ENCODE measurements around the gene HBA1.
A peak's percentile ranks its signal among the peaks of the same experiment; 100 is the strongest.
"Not testable (repeated sequence)": the region's sequence is repeated elsewhere in the genome, so short reads cannot be mapped to it uniquely, and the experiment has no call there.

HBA1 gene

DNA sequence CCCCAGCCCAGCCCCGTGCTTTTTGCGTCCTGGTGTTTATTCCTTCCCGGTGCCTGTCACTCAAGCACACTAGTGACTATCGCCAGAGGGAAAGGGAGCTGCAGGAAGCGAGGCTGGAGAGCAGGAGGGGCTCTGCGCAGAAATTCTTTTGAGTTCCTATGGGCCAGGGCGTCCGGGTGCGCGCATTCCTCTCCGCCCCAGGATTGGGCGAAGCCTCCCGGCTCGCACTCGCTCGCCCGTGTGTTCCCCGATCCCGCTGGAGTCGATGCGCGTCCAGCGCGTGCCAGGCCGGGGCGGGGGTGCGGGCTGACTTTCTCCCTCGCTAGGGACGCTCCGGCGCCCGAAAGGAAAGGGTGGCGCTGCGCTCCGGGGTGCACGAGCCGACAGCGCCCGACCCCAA lies 474 bp upstream of the HBA1 start:
- not testable (repeated sequence) for DNase-seq

DNA sequence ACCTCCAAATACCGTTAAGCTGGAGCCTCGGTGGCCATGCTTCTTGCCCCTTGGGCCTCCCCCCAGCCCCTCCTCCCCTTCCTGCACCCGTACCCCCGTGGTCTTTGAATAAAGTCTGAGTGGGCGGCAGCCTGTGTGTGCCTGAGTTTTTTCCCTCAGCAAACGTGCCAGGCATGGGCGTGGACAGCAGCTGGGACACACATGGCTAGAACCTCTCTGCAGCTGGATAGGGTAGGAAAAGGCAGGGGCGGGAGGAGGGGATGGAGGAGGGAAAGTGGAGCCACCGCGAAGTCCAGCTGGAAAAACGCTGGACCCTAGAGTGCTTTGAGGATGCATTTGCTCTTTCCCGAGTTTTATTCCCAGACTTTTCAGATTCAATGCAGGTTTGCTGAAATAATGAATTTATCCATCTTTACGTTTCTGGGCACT lies 928 bp downstream of the HBA1 start:
- no peak for DNase-seq

DNA sequence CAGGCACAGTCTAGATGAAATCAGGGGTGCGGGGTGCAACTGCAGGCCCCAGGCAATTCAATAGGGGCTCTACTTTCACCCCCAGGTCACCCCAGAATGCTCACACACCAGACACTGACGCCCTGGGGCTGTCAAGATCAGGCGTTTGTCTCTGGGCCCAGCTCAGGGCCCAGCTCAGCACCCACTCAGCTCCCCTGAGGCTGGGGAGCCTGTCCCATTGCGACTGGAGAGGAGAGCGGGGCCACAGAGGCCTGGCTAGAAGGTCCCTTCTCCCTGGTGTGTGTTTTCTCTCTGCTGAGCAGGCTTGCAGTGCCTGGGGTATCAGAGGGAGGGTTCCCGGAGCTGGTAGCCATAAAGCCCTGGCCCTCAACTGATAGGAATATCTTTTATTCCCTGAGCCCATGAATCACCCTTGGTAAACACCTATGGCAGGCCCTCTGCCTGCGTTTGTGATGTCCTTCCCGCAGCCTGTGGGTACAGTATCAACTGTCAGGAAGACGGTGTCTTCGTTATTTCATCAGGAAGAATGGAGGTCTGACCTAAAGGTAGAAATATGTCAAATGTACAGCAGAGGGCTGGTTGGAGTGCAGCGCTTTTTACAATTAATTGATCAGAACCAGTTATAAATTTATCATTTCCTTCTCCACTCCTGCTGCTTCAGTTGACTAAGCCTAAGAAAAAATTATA lies 1.6 kb downstream of the HBA1 start:
- DNase-seq = no peak

DNA sequence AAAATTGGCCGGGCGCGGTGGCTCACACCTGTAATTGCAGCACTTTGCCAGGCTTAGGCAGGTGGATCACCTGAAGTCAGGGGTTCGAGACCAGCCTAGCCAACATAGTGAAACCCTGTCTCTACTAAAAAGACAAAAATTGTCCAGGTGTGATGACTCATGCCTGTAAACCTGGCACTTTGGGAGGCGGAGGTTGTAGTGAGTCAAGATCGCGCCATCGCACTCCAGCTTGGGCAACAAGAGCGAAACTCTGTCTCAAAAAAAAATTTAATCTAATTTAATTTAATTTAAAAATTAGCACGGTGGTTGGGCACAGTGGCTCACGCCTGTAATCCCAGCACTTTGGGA lies 2.2 kb downstream of the HBA1 start:
- DNase-seq = no peak

DNA sequence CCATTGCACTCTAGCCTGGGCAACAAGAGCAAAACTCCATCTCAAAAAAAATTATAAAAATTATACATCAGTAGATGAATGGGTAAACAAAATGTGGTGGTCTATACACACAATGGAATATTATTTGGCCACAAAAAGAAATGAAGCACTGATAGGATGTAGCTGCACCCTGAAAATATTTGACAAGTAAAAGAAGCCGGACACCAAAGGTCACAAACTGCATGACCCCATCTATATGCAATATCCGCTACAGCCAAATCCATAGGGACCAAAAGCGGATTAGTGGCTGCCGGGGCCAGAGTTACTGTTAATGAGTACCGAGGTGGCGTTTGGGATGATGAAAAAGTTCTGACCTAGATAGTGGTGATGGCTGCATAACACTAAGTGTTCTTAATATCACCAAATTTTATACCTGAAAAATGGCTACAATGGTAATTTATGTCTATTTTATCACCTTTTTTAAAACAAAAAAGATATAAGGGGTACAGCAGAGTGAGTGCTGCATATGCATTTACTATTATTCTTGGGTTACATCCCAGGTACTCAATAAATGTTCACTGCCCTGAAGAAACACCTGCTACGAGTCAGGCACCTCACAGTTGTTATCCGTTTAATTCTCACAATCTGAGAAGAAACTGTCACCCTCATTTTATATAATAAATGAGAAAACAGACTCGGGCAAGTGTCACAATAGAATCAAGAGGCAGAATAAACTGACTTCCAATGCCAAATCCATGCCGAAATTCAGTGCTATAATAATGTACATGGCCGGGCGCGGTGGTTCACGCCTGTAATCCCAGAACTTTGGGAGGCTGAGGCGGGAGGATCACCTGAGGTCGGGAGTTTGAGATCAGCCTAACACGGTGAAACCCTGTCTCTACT lies 3.0 kb downstream of the HBA1 start:
- DNase-seq = no peak

DNA sequence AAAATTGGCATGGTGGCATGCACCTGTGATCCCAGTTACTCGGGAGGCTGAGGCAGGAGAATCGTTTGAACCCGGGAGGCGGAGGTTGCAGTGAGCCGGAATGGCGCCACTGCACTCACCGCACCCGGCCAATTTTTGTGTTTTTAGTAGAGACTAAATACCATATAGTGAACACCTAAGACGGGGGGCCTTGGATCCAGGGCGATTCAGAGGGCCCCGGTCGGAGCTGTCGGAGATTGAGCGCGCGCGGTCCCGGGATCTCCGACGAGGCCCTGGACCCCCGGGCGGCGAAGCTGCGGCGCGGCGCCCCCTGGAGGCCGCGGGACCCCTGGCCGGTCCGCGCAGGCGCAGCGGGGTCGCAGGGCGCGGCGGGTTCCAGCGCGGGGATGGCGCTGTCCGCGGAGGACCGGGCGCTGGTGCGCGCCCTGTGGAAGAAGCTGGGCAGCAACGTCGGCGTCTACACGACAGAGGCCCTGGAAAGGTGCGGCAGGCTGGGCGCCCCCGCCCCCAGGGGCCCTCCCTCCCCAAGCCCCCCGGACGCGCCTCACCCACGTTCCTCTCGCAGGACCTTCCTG lies 3.7 kb downstream of the HBA1 start, which contains the start of gene HBQ1:
Gene HBQ1, plus strand, starts transcription at position 359 of the 575 bp plus-strand sequence. Its CDS starts 28 bp downstream, at position 387.
- peak; percentile 86 for DNase-seq

DNA sequence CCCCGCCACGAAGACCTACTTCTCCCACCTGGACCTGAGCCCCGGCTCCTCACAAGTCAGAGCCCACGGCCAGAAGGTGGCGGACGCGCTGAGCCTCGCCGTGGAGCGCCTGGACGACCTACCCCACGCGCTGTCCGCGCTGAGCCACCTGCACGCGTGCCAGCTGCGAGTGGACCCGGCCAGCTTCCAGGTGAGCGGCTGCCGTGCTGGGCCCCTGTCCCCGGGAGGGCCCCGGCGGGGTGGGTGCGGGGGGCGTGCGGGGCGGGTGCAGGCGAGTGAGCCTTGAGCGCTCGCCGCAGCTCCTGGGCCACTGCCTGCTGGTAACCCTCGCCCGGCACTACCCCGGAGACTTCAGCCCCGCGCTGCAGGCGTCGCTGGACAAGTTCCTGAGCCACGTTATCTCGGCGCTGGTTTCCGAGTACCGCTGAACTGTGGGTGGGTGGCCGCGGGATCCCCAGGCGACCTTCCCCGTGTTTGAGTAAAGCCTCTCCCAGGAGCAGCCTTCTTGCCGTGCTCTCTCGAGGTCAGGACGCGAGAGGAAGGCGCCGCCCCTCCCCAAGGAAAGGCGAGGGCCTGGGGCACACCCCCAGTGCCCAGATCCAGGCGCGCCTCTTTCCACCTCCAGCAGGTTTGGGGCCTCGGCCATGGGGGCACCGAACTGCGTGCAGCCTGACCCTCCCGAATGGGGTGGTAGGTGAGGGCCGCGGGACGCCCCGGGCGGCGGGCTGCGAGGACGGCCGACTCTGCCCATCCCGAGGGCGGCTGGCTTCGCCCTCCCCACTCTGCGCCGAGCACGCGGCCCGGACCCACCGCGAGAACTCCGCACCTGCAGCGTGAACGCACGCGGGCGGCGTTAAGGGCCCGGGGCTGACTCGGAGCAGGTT lies 4.4 kb downstream of the HBA1 start:
- DNase-seq = no peak

DNA sequence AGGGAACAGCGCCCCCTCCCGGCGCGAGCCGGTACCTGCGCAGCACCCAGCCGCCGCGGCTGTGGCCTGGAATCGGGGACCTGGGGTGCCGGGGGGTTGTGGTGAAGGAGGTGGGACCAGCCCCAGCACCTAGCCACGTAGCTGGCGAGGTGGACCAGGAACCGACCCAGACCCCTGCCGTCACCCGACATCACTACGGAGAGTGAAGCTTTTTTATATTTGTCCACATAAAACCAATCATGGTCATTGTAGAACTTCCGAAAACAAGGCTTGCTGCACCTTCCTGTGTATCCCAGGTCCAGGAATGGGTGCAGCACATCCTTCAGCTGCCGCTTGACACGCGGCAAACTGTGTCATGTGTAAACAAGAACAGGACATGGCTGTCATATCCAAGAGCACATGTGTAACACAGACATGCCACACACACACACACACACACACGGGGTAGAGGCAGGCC lies 5.1 kb downstream of the HBA1 start:
- DNase-seq = peak; percentile 99

DNA sequence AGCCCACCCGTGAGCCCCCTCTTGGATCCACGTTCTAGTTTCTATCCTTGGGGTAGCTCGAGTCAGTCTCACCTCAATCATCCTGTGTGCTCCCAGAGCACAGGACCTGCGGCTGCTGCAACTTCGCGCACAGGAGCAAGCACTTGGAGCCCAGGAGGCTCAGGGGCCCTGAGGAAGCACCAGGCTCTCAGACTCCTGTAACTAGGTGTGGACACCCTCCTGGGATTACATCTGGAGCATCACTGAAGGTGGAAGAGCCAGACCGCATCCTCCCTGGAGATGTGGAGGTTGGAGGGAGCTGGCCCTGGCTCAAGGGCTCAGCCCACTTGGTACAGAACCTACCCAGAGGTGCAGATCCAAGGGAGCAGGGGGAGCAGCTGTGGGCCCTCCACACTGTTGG lies 6.5 kb downstream of the HBA1 start:
- DNase-seq = no peak

DNA sequence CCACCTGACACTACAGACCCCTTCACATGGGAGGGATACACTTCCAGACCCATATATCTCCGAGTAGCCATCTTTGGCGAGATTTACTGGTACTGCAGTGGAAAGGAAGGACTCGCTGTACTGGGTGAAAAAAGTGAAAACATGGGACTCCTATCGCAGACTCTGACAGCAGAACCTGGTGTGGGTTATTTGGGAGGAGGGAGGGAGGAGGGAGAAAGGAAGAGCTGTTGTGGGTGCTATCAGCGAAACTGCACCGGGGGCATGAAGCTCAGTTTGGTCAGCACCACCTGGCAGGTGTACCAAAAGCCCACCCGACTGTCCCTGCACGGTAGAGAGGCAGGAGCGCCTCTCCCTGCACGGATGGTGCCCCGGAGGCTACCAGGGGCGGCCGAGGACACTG lies 8.7 kb downstream of the HBA1 start:
- no peak for DNase-seq

DNA sequence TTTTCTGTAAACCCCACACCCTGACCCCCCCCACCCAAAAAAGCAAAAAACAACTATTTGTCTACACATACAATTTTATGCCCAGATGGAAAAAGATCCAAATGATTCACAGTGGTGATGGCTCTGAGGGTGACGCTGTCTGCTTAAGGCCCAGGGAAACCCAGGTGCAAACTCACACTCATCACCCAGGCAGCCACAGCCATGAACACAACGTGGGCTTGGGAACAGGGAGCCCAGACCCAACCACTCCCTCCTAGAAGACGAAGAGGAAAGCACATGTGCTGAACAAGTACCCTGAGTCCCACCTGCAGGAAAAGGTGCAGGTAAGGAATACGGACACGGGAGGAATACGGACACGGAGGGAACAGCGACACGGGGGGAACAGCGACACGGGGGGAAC lies 9.2 kb downstream of the HBA1 start:
- DNase-seq = no peak

DNA sequence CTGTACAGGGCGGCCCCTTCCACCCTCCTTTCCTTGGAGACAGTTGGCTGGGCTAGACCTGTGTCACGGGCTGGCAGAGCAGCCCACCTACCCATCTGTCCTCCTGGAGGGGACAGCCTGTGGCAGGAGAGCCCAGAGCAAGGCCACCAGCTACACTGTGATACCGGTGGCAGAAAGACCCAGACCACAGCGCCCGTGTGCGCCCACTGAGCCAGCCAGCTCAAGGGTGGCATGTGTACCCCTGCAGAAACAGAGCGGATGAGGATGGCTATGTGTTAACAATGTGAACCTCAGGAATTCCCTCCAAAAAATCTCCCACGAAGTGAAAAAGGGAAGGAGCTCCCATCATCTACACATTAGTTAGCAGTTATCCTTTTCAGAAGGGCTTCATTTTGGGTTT lies 10.8 kb downstream of the HBA1 start:
- DNase-seq = no peak

DNA sequence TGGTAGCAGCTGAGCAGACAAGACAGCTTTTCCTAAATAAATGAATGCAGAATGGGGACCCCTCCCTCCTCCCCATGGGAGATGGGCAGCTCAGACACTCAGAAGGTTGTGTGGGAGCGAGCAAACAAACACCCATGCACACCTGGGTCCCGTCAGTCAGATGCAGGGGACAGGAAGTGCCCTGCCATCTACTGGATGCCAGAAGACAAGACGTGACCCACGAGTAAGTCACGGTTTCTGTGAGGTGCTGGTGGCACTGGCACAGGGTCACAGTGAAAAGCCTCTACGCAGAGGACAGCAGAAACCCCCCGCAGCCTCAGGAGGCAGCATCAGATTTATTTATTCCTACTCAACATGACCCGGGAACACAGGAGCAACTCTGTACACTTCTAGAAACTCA lies 12.2 kb downstream of the HBA1 start:
- DNase-seq = no peak

DNA sequence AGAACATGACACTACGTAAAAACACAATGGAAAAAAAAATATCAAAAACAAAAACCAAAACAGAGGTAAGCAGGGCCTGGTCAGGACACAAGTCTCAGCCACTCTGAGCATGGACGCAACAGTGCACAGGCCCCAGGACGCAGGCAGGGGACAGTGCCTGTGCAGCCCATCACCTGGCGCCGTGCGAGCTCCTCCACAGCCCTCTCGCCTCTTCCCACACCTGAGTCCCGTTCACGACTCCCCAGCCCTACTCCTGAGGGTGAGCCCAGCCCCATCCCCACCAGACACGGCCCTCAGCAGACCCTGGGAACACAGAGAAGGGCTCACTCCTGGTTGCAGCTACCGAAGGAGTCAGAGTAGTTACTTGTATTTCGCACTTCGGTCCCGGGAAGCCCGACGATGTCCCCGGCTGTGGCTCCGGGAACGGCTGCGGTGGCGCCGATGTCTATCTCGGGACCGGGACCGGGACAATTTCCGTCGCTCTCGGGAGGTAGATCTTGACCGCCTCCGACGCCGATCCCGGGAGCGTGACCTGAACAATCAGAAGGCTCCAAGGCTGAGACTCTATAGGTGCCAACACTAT lies 13.2 kb downstream of the HBA1 start:
- no peak for DNase-seq

DNA sequence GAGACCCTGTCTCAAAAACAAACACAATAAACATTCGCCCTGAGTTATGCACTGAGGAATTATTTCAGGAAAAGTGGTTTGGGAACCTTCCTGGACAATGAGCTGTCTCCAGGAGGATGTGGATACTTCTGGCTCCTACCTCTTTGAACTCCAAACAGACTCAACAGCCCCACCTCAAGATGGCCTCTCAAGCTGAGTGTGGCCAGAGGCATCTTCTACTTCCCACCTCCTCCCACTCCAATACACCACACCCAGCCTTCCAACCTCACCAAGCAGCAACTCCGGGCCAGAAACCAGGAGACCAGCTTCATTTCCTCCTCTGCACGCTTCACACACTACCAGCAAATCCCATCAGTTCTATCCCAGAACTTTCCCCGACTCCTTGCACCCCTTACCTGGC lies 15.4 kb downstream of the HBA1 start:
- DNase-seq = no peak

DNA sequence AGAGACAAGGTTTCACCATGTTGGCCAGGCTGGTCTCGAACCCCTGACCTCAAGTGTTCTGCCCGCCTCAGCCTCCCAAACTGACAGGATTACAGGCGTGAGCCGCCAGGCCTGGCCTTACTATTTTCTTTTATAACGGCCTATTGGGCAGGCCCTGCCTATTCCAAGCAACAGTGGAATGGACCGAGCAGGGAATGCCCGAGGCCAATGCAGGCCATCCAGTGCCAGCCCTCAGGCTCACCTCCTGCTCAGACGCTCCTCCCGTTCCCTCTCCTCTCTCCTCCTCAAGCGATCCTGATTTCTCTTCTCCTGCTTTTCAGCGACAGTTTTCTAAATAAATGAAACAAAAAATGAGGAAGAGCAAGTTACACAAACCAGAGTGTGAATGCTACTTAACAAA lies 16.2 kb downstream of the HBA1 start:
- DNase-seq = no peak

DNA sequence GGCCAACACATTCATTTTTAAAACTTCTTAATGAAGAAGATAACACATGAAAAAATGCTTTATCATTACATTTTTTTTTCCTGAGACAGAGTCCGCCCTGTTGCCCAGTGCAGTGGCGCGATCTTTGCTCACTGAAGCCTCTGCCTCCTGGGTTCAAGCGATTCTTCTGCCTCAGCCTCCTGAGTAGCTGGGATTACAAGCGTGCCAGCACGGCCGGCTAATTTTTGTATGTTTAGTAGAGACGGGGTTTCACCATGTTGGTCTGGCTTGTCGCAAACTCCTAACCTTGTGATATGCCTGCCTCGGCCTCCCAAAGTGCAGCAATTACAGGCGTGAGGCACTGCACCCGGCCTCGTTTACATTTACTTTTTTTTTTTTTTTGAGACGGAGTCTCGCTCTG lies 17.0 kb downstream of the HBA1 start:
- DNase-seq = no peak

DNA sequence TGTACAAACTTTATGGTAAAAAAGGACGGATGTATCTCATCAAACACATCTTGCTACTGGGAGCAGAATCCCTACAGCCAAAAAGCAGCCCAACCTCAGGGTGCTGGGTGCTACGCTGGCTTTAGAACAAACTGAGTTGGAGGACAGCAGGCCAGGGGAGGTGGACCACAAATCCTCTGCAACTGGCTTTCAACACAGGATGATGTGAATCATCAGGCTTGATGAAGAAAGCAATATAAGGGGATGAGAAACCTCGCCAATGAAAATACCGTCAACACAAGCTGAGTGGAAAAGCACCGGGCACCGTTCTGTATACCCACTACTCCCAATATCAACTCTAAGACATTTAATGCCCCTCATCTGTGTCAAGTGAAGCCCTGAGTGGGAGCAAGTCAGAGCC lies 18.0 kb downstream of the HBA1 start:
- DNase-seq = no peak

DNA sequence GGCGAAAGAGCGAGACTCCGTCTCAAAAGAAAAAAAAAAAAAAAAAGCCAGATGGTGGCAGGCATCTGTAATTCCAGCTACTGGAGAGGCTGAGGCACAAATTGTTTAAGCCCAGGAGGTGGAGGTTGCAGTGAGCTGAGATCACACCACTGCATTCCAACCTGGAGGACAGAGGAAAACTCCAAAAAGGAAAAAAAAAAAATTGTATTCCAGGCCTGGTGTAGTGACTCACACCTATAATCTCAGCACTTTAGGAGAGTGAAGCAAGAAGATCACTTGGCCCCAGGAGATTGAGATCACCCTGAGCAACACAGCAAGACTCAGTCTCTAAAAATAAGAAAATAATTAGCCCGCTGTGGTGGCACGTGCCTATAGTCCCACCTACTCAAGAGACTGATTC lies 23.9 kb downstream of the HBA1 start:
- no peak for DNase-seq

DNA sequence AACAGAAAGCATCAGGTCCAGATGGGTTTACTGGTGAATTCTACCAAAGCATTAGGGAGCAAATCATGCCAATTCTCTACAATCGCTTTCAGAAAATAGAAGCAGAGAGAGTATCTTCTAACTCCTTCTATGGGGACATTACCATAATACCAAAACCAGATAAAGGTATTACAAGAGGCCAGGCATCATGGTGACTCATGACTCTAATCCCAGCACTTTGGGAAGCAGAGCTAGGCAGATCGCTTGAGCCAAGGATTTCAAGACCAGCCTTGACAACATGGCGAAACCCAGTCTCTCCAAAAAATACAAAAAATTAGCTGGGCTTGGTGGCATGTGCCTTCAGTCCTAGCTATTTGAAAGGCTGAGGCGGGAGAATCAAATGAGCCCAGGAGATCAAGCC lies 26.8 kb downstream of the HBA1 start:
- DNase-seq = no peak

DNA sequence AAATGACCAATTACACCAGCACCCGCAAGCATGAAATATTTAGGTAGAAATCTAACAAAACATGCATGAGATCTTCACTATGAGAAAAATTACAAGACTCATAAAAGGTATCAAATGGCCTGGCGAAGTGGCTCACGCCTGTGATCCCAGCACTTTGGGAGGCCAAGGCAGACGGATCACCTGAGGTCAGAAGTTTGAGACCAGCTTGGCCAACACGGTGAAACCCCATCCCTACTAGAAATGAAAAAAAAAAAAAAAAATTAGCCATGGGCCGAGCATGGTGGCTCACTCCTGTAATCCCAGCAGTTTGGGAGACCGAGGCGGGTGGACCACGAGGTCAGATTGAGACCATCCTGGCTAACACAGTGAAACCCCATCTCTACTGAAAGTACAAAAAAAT lies 27.6 kb downstream of the HBA1 start:
- not testable (repeated sequence) for DNase-seq

DNA sequence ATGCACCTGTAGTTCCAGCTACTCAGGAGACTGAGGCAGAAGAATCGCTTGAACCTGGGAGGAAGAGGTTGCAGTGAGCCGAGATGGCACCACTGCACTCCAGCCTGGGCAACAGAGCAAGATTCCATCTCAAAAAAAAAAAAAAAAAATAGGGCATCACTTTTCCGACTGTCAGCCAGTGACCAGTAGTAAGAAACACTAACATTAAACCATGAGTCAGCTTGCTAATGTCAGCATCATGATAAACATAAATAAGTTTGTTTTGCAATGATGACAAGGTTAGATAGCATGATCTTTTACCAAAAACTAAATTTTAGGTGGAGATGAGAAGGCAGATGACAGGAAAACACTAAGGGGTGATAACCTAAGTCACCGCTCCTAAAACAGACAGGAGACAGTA lies 32.9 kb downstream of the HBA1 start:
- not testable (repeated sequence) for DNase-seq

Measured in activated CD8-positive, alpha-beta memory T cell treated with anti-CD3 and anti-CD28 coated beads, Interleukin-2, amount 50 U/mL, for 48 hours (primary cell).